Caco-2 (cell line): ENCODE data around the gene FBXW8. TPM values are rescaled to one million over a fixed set of nuclear protein-coding genes. Genes with fewer than 3 reads are reported as not detected.

Experiments used
- BruUV-seq: library from RNA; stranded (reverse); fragments of 400-500 nt; replicated peaks from 2 replicates; lab custom pipeline; 2021; lab: Mats Ljungman, UMichigan
- CTCF ChIA-PET: fragments of 300-600 bp; sonication (Branson Sonifier 250); formaldehyde crosslinking; loops from one replicate; lab custom pipeline; 2022; ENCODE audit warnings: antibody characterized with exemption; lab: Charles Lee
- POLR2A ChIA-PET: fragments of 300-600 bp; sonication (Branson Sonifier 250); formaldehyde crosslinking; loops from one replicate; lab custom pipeline; 2022; ENCODE audit warnings: antibody characterized with exemption; lab: Charles Lee
- DNase-seq, 2 experiments: peaks; one replicate each; pipeline versions ENCODE4 v3.0.0 to v3.0.0-alpha.2; 2020 to 2022
- H3K27me3 ChIP-seq: replicated peaks from 2 replicates; pipeline ENCODE4 v1.6.0; 2011; ENCODE audit warnings: low read length; ENCODE audit not compliant: control insufficient read depth, insufficient read depth
- H3K36me3 ChIP-seq: 2 replicates; pipeline ENCODE4 v1.5.1; 2011; ENCODE audit warnings: low read length; ENCODE audit not compliant: control insufficient read depth, insufficient read depth
- H3K4me1 ChIP-seq: fragments of 250-450 bp; sonication (Bioruptor Pico); 2 replicates; pipeline ENCODE4 v1.5.1; 2020; ENCODE audit warnings: mild to moderate bottlenecking
- H3K4me3 ChIP-seq: 2 replicates; pipeline ENCODE4 v1.5.1; 2011; ENCODE audit warnings: low read depth, mild to moderate bottlenecking, control low read depth, low read length
- H3K9me3 ChIP-seq: fragments of 250-450 bp; sonication (Bioruptor Pico); 2 replicates; pipeline ENCODE4 v1.5.1; 2020; ENCODE audit warnings: mild to moderate bottlenecking, moderate library complexity
- H3K27ac Mint-ChIP-seq: one replicate; pipeline ENCODE4 v1.8.0; 2022; ENCODE audit warnings: mixed read lengths; ENCODE audit not compliant: unreplicated experiment
- H3K27me3 Mint-ChIP-seq: one replicate; pipeline ENCODE4 v1.8.0; 2022; ENCODE audit warnings: mixed read lengths; ENCODE audit not compliant: insufficient read depth, unreplicated experiment
- H3K36me3 Mint-ChIP-seq: one replicate; pipeline ENCODE4 v1.8.0; 2022; ENCODE audit warnings: mild to moderate bottlenecking, mixed read lengths; ENCODE audit not compliant: insufficient read depth, unreplicated experiment
- H3K4me1 Mint-ChIP-seq: one replicate; pipeline ENCODE4 v1.8.0; 2022; ENCODE audit warnings: low read depth, mixed read lengths; ENCODE audit not compliant: unreplicated experiment
- H3K4me3 Mint-ChIP-seq: one replicate; pipeline ENCODE4 v1.8.0; 2022; ENCODE audit warnings: mild to moderate bottlenecking, moderate library complexity, mixed read lengths; ENCODE audit not compliant: unreplicated experiment
- H3K9me3 Mint-ChIP-seq: one replicate; pipeline ENCODE4 v1.8.0; 2022; ENCODE audit warnings: mixed read lengths; ENCODE audit not compliant: unreplicated experiment
- intact Hi-C: fragments of 100-400 bp; cut with micrococcal nuclease; formaldehyde crosslinking; loops from one replicate; pipeline ENCODE4 v1.10.0; 2022; ENCODE audit not compliant: unreplicated experiment
- total RNA-seq: library from RNA; stranded (reverse); gene quantifications from 2 replicates; pipeline ENCODE4 v1.2.3, GENCODE V29; 2022
- TF ChIP-seq, protein P1 (sequence below), 2 experiments: fragments of 200-600 bp in 1 of 2; IDR thresholded peaks; 1 replicate in 1 of 2; 2 replicates in 1 of 2; pipeline versions ENCODE4 v1.5.1 to v1.8.0; 2011 to 2022; ENCODE audit warnings: antibody characterized with exemption in 1 of 2, control low read depth in 1 of 2, inconsistent platforms in 1 of 2, low read depth in 1 of 2, low read length in 1 of 2, mild to moderate bottlenecking in 1 of 2, moderate library complexity in 1 of 2; ENCODE audit not compliant: insufficient read depth in 1 of 2, severe bottlenecking in 1 of 2, unreplicated experiment in 1 of 2

The FBXW8 gene
- total RNA-seq, 1 experiment from 2014 or later, result 12.2 TPM

DNA sequence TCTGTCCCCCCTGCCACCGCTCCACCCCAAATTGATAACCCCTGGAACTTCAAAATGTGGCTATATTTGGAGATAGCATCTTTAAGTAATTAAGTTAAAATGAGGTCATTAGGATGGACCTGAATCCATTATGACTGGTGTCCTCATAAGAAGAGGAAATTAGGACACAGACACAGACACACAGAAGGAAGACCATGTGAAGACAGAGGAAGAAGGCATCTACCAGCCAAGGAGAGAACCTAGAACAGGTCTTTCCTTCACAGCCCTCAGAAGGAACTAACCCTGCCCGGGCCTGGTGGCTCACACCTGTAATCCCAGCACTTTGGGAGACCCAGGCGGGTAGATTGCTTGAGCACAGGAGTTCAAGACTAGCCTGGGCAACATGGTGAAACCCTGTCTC, 25.9 kb upstream of the FBXW8 start:
- Mint-ChIP-seq H3K9me3 (no peaks in the 10 kb centered on the region), H3K27me3 (peaks cover 22% of the 10 kb centered on the region), H3K4me1 (peaks cover 10% of the 10 kb centered on the region), H3K4me3 (no peak overlapping the region), H3K27ac (no peak overlapping the region), H3K36me3 (no peaks in the 10 kb centered on the region)
- Histone ChIP-seq H3K4me3 (no peak overlapping the region), H3K4me1 (peaks cover 9% of the 10 kb centered on the region; the same call in 1 of the 2 replicates), H3K9me3 (no peaks in the 10 kb centered on the region), H3K27me3 (peaks cover 6% of the 10 kb centered on the region), H3K36me3 (no peaks in the 10 kb centered on the region)
- TF ChIP-seq, protein P1, sequence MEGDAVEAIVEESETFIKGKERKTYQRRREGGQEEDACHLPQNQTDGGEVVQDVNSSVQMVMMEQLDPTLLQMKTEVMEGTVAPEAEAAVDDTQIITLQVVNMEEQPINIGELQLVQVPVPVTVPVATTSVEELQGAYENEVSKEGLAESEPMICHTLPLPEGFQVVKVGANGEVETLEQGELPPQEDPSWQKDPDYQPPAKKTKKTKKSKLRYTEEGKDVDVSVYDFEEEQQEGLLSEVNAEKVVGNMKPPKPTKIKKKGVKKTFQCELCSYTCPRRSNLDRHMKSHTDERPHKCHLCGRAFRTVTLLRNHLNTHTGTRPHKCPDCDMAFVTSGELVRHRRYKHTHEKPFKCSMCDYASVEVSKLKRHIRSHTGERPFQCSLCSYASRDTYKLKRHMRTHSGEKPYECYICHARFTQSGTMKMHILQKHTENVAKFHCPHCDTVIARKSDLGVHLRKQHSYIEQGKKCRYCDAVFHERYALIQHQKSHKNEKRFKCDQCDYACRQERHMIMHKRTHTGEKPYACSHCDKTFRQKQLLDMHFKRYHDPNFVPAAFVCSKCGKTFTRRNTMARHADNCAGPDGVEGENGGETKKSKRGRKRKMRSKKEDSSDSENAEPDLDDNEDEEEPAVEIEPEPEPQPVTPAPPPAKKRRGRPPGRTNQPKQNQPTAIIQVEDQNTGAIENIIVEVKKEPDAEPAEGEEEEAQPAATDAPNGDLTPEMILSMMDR (IDR thresholded peaks at IDR 0.05; ENCODE audit: insufficient read depth in 1 of 2, low read depth in 1 of 2, low read length in 1 of 2, severe bottlenecking in 1 of 2, unreplicated experiment in 1 of 2), result no peak
- BruUV-seq, result no TSS peak
- intact Hi-C loops, result loop anchor here (10.0 kb wide), 1 partner anchor 180 kb away; no protein-coding TSS in a partner anchor
- DNase-seq, result no peak
- ChIA-PET POLR2A (no interaction called here), CTCF (interaction anchor here (0.7 kb wide), 1 partner anchor 25 kb away, joined by 3 read pairs; no protein-coding TSS in a partner anchor)

DNA sequence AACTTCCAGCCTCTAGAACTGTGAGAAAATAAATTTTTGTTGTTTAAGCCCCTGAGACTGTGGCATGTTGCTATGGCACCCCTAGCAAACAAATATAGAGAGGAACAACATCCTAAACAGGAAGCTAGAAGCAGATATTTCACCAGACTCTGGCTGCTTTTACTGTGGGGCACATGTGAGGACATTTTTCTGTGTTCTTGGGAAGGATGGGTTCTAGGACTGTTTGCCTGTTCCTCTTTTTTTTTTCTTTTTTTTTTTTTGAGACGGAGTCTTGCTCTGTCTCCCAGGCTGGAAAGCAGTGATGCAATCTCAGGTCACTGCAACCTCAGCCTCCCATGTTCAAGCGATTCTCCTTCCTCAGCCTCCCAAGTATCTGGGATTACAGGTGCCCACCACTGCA, 25.3 kb upstream of the FBXW8 start:
- ChIA-PET POLR2A (no interaction called here), CTCF (interaction anchor here (0.7 kb wide), 1 partner anchor 26 kb away, joined by 3 read pairs; no protein-coding TSS in a partner anchor)
- H3K4me1 ChIP-seq, result peaks cover 7% of the 10 kb centered on the region; the same call in 1 of the 2 replicates
- BruUV-seq, result no TSS peak
- Mint-ChIP-seq H3K27me3 (peaks cover 16% of the 10 kb centered on the region), H3K36me3 (no peaks in the 10 kb centered on the region), H3K9me3 (no peaks in the 10 kb centered on the region), H3K4me3 (no peak overlapping the region), H3K4me1 (peaks cover 4% of the 10 kb centered on the region), H3K27ac (no peak overlapping the region)
- intact Hi-C loops, result loop anchor here (10.0 kb wide), 1 partner anchor 181 kb away; no protein-coding TSS in a partner anchor
- peaks cover 6% of the 10 kb centered on the region for H3K27me3 ChIP-seq
- no peak for DNase-seq
- H3K9me3 ChIP-seq, result no peaks in the 10 kb centered on the region
- no peak overlapping the region for H3K4me3 ChIP-seq
- TF ChIP-seq, protein P1 (IDR thresholded peaks at IDR 0.05; ENCODE audit: insufficient read depth in 1 of 2, low read depth in 1 of 2, low read length in 1 of 2, severe bottlenecking in 1 of 2, unreplicated experiment in 1 of 2), result no peak
- H3K36me3 ChIP-seq, result no peaks in the 10 kb centered on the region

DNA sequence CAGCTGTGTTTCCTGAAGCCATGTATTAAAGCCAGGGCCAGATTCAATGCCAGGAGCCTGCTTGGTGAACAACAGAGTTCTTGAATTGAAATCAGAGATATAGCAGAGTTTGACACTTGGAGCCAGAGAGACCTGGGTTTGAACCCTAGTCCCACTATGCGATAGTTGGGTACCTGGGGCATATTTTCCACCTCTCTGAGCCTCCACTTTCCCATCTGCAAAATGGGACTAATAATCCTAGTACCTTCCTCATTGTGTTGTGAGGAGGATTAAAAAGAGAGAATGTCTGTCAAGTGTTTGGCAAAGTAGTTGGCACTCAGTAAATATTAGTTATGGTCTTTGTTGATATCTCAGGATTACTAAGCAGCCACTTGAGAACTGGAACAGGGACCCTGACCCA, 23.5 kb upstream of the FBXW8 start:
- Mint-ChIP-seq H3K4me3 (no peak overlapping the region), H3K27me3 (peaks cover 11% of the 10 kb centered on the region), H3K36me3 (no peaks in the 10 kb centered on the region), H3K4me1 (no peaks in the 10 kb centered on the region), H3K9me3 (no peaks in the 10 kb centered on the region), H3K27ac (no peak overlapping the region)
- no peaks in the 10 kb centered on the region for H3K9me3 ChIP-seq
- no TSS peak for BruUV-seq
- DNase-seq, result no peak
- CTCF ChIA-PET, result no interaction called here
- POLR2A ChIA-PET, result no interaction called here
- intact Hi-C loops, result loop anchor here (10.0 kb wide), 1 partner anchor 182 kb away; no protein-coding TSS in a partner anchor
- H3K36me3 ChIP-seq, result no peaks in the 10 kb centered on the region
- H3K27me3 ChIP-seq, result peaks cover 2% of the 10 kb centered on the region; the same call in 1 of the 2 replicates
- TF ChIP-seq, protein P1 (IDR thresholded peaks at IDR 0.05; ENCODE audit: insufficient read depth in 1 of 2, low read depth in 1 of 2, low read length in 1 of 2, severe bottlenecking in 1 of 2, unreplicated experiment in 1 of 2), result no peak
- no peak overlapping the region for H3K4me3 ChIP-seq
- H3K4me1 ChIP-seq, result no peaks in the 10 kb centered on the region
